CD4-positive, alpha-beta T cell treated with Interleukin-1 beta for 1 hour (primary cell): ENCODE data around the gene CACNA1D.

Experiments
- DNase-seq, 2 donors: peaks; one replicate each; pipeline ENCODE4 v3.0.0-alpha.2; 2020 to 2022

The CACNA1D gene

GRCh38 chr3:53721187-53722119 lies 227.0 kb downstream of the CACNA1D start:
- DNase-seq, result no peak

- DNase-seq, result no peak
These were observed 230.2 kb downstream of the CACNA1D start for GRCh38 chr3:53724566-53724965.

GRCh38 chr3:53725387-53725995 lies 231.1 kb downstream of the CACNA1D start:
- DNase-seq, result no peak

GRCh38 chr3:53726643-53727042 lies 232.2 kb downstream of the CACNA1D start:
- no peak for DNase-seq

- no peak for DNase-seq
These were observed 234.2 kb downstream of the CACNA1D start for GRCh38 chr3:53728606-53729005.

- no peak for DNase-seq
These were observed 234.7 kb downstream of the CACNA1D start for GRCh38 chr3:53729159-53729558.

- DNase-seq, result no peak
These were observed 235.2 kb downstream of the CACNA1D start for GRCh38 chr3:53729618-53730017.

- DNase-seq, result no peak
These were observed 236.2 kb downstream of the CACNA1D start for GRCh38 chr3:53730576-53730975.

GRCh38 chr3:53731934-53732624 lies 237.7 kb downstream of the CACNA1D start:
- no peak for DNase-seq

- no peak for DNase-seq
These were observed 239.0 kb downstream of the CACNA1D start for GRCh38 chr3:53733446-53733845.

GRCh38 chr3:53739966-53740365 lies 245.6 kb downstream of the CACNA1D start:
- no peak for DNase-seq

GRCh38 chr3:53740956-53741355 lies 246.5 kb downstream of the CACNA1D start:
- DNase-seq, result no peak

GRCh38 chr3:53744351-53744750 lies 249.9 kb downstream of the CACNA1D start:
- DNase-seq, result no peak

GRCh38 chr3:53747559-53747958 lies 253.1 kb downstream of the CACNA1D start:
- no peak for DNase-seq

GRCh38 chr3:53748512-53749271 lies 254.3 kb downstream of the CACNA1D start:
- peak in 1 of 2 donors; percentile 35 for DNase-seq

- peak in 1 of 2 donors; percentile 59 for DNase-seq
These were observed 255.0 kb downstream of the CACNA1D start for GRCh38 chr3:53749448-53749847.

GRCh38 chr3:53750253-53751210 lies 256.1 kb downstream of the CACNA1D start:
- peak; percentile 21 to 42 for DNase-seq

GRCh38 chr3:53753518-53754183 lies 259.2 kb downstream of the CACNA1D start:
- peak in 1 of 2 donors; percentile 18 for DNase-seq

GRCh38 chr3:53754325-53754724 lies 259.9 kb downstream of the CACNA1D start:
- no peak for DNase-seq

- no peak for DNase-seq
These were observed 264.4 kb downstream of the CACNA1D start for GRCh38 chr3:53758846-53759245.

- DNase-seq, result no peak
These were observed 268.9 kb downstream of the CACNA1D start for GRCh38 chr3:53763353-53763752.
